Muscle of leg (tissue), 11 donors: ENCODE measurements around the gene GIPC3. TPM values are rescaled to one million over a fixed set of nuclear protein-coding genes. Genes with fewer than 3 reads are reported as not detected.

Experiments used
- DNase-seq: peaks from one replicate; pipeline ENCODE4 v3.0.0; 2013
- H3K27ac ChIP-seq: one replicate; pipeline ENCODE4 v1.5.1; 2013; ENCODE audit warnings: mild to moderate bottlenecking, low read length, control low read depth
- H3K27me3 ChIP-seq: one replicate; pipeline ENCODE4 v1.6.1; 2013; ENCODE audit warnings: low read length; ENCODE audit not compliant: control insufficient read depth, insufficient read depth
- H3K36me3 ChIP-seq: one replicate; pipeline ENCODE4 v1.6.1; 2013; ENCODE audit warnings: low read length; ENCODE audit not compliant: control insufficient read depth, insufficient read depth
- H3K4me1 ChIP-seq: one replicate; pipeline ENCODE4 v1.6.1; 2013; ENCODE audit warnings: low read length; ENCODE audit not compliant: control insufficient read depth, insufficient read depth
- H3K4me3 ChIP-seq: one replicate; pipeline ENCODE4 v1.5.1; 2013; ENCODE audit warnings: low read length, control low read depth
- H3K9me3 ChIP-seq: replicated peaks from 2 replicates; pipeline ENCODE4 v1.6.1; 2013; ENCODE audit warnings: low read depth, low read length; ENCODE audit not compliant: control insufficient read depth
- WGBS: methylation state at CpG from one replicate; pipeline ENCODE4 v1.1.5; 2013; ENCODE audit warnings: missing lambda C conversion rate; ENCODE audit not compliant: insufficient coverage; 5-methylcytosine and 5-hydroxymethylcytosine counted together
- polyA plus RNA-seq, 8 donors: library from polyadenylated mRNA; unstranded; fragments of 120-200 nt; gene quantifications; one replicate each; pipeline versions ENCODE4 v1.2.1 to v1.2.3, GENCODE V29; 2013; ENCODE audit warnings: inconsistent platforms in 1 of 8, low replicate concordance in 1 of 8; ENCODE audit not compliant: insufficient read length in 8 of 8, insufficient read depth in 1 of 8
- total RNA-seq: library from RNA; stranded (reverse); fragments of 120-200 nt; gene quantifications from one replicate; pipeline ENCODE4 v1.2.4, GENCODE V29; 2013

The GIPC3 gene
- total and polyA plus RNA-seq, 9 donors = 0.22 to 1.7 (median 1.3) TPM

- Histone ChIP-seq H3K4me1 (peaks cover 40% of the 10 kb centered on the region), H3K9me3 (no peaks in the 10 kb centered on the region), H3K4me3 (no peak overlapping the region), H3K27ac (no peak overlapping the region), H3K36me3 (no peaks in the 10 kb centered on the region), H3K27me3 (peaks cover 39% of the 10 kb centered on the region)
- DNase-seq = no peak
- 60% methylated on average over 1 of the region's 3 CpGs for WGBS
Measured at GRCh38 chr19:3605361-3605760, 20.1 kb downstream of the GIPC3 start.

GRCh38 chr19:3605770-3606169 is 20.5 kb downstream of the GIPC3 start:
- Histone ChIP-seq H3K4me1 (peaks cover 41% of the 10 kb centered on the region), H3K27ac (no peak overlapping the region), H3K9me3 (no peaks in the 10 kb centered on the region), H3K27me3 (peaks cover 39% of the 10 kb centered on the region), H3K36me3 (no peaks in the 10 kb centered on the region), H3K4me3 (peak overlapping the region; percentile 34)
- WGBS = 50% methylated on average over 3 of the region's 5 CpGs
- no peak for DNase-seq

GRCh38 chr19:3606174-3606689 is 21.0 kb downstream of the GIPC3 start:
- WGBS = 11% methylated on average over 30 of the region's 35 CpGs
- Histone ChIP-seq H3K27me3 (peaks cover 39% of the 10 kb centered on the region), H3K4me1 (peaks cover 41% of the 10 kb centered on the region), H3K9me3 (no peaks in the 10 kb centered on the region), H3K27ac (no peak overlapping the region), H3K36me3 (peaks cover 3% of the 10 kb centered on the region), H3K4me3 (peak overlapping the region; percentile 34)
- DNase-seq = no peak

GRCh38 chr19:3606690-3607289 is 21.5 kb downstream of the GIPC3 start, which contains the start of gene TBXA2R:
TBXA2R (minus strand) TSS chr19:3606875; CDS start chr19:3600634, 6,241 bp downstream.
- Histone ChIP-seq H3K9me3 (no peaks in the 10 kb centered on the region), H3K4me3 (peak within 1 kb of the TSS; percentile 34), H3K36me3 (peaks cover 9% of the 10 kb centered on the region), H3K27me3 (peaks cover 39% of the 10 kb centered on the region), H3K4me1 (peaks cover 41% of the 10 kb centered on the region), H3K27ac (peak within 1 kb of the TSS; percentile 77)
- DNase-seq = peak; percentile 70
- 2% methylated on average over 43 of the region's 46 CpGs for WGBS

GRCh38 chr19:3607303-3608078 is 22.2 kb downstream of the GIPC3 start:
- peaks cover 41% of the 10 kb centered on the region for H3K4me1 ChIP-seq
- peaks cover 39% of the 10 kb centered on the region for H3K27me3 ChIP-seq
- peak overlapping the region; percentile 77 for H3K27ac ChIP-seq
- peak; percentile 67 for DNase-seq
- peaks cover 16% of the 10 kb centered on the region for H3K36me3 ChIP-seq
- H3K9me3 ChIP-seq = no peaks in the 10 kb centered on the region
- H3K4me3 ChIP-seq = peak overlapping the region; percentile 34
- 9% methylated on average over 15 of the region's 22 CpGs for WGBS

GRCh38 chr19:3608079-3608641 is 22.9 kb downstream of the GIPC3 start:
- H3K9me3 ChIP-seq = no peaks in the 10 kb centered on the region
- 68% methylated on average over 3 of the region's 3 CpGs for WGBS
- H3K36me3 ChIP-seq = peaks cover 19% of the 10 kb centered on the region
- H3K4me3 ChIP-seq = no peak overlapping the region
- DNase-seq = no peak
- H3K27me3 ChIP-seq = peaks cover 39% of the 10 kb centered on the region
- H3K27ac ChIP-seq = peak overlapping the region; percentile 77
- peaks cover 41% of the 10 kb centered on the region for H3K4me1 ChIP-seq

GRCh38 chr19:3608750-3609322 is 23.6 kb downstream of the GIPC3 start:
- Histone ChIP-seq H3K4me3 (no peak overlapping the region), H3K4me1 (peaks cover 41% of the 10 kb centered on the region), H3K9me3 (no peaks in the 10 kb centered on the region), H3K36me3 (peaks cover 24% of the 10 kb centered on the region), H3K27me3 (peaks cover 36% of the 10 kb centered on the region), H3K27ac (peak overlapping the region; percentile 69)
- peak; percentile 54 for DNase-seq
- WGBS = 67% methylated on average over 13 of the region's 21 CpGs

- no peaks in the 10 kb centered on the region for H3K9me3 ChIP-seq
- WGBS = 73% methylated on average over 20 of the region's 24 CpGs
- H3K4me1 ChIP-seq = peaks cover 35% of the 10 kb centered on the region
- peak overlapping the region; percentile 69 for H3K27ac ChIP-seq
- H3K36me3 ChIP-seq = peaks cover 30% of the 10 kb centered on the region
- H3K4me3 ChIP-seq = no peak overlapping the region
- peaks cover 31% of the 10 kb centered on the region for H3K27me3 ChIP-seq
- no peak for DNase-seq
Measured at GRCh38 chr19:3609779-3610719, 24.8 kb downstream of the GIPC3 start.
